GM18907 (cell line): ENCODE results near the gene ARGLU1.

Source experiments
- ATAC-seq: cut with Tn5 transposase; IDR thresholded peaks from one replicate; pipeline ENCODE4 v1.9.1; 2021; ENCODE audit warnings: mild to moderate bottlenecking, moderate library complexity; ENCODE audit not compliant: unreplicated experiment

Gene ARGLU1

GRCh38 chr13:106548064-106548696 is 19.8 kb downstream of the ARGLU1 start:
- ATAC-seq: no peak

GRCh38 chr13:106541826-106542225 is 26.1 kb downstream of the ARGLU1 start:
- ATAC-seq: no peak

GRCh38 chr13:106540613-106541012 is 27.3 kb downstream of the ARGLU1 start:
- no peak for ATAC-seq

- no peak for ATAC-seq
These were observed 30.4 kb downstream of the ARGLU1 start for GRCh38 chr13:106537521-106537920.

GRCh38 chr13:106536244-106537034 is 31.5 kb downstream of the ARGLU1 start:
- peak; percentile 50 for ATAC-seq

GRCh38 chr13:106535552-106536243 is 32.2 kb downstream of the ARGLU1 start, which contains the start of gene EFNB2:
TSS of gene EFNB2 (minus strand) at chr13:106535662. CDS start at chr13:106534964, 698 bp downstream.
- ATAC-seq: peak; percentile 96

GRCh38 chr13:106534639-106535551 is 33.0 kb downstream of the ARGLU1 start:
- ATAC-seq: peak; percentile 31

- no peak for ATAC-seq
These were observed 33.8 kb downstream of the ARGLU1 start for GRCh38 chr13:106533943-106534638.

GRCh38 chr13:106533101-106533942 is 34.6 kb downstream of the ARGLU1 start:
- peak; percentile 16 for ATAC-seq

GRCh38 chr13:106532111-106532929 is 35.6 kb downstream of the ARGLU1 start:
- ATAC-seq: no peak

- ATAC-seq: no peak
These were observed 36.9 kb downstream of the ARGLU1 start for GRCh38 chr13:106530980-106531481.

- no peak for ATAC-seq
These were observed 37.6 kb downstream of the ARGLU1 start for GRCh38 chr13:106530171-106530851.

- ATAC-seq: no peak
These were observed 38.3 kb downstream of the ARGLU1 start for GRCh38 chr13:106529415-106530170.

GRCh38 chr13:106528718-106529414 is 39.1 kb downstream of the ARGLU1 start:
- ATAC-seq: no peak

- no peak for ATAC-seq
These were observed 40.1 kb downstream of the ARGLU1 start for GRCh38 chr13:106527826-106528225.

GRCh38 chr13:106527445-106527801 is 40.5 kb downstream of the ARGLU1 start:
- ATAC-seq: no peak
